ENCODE results near the gene CCDC183. TPM values are rescaled to one million over a fixed set of nuclear protein-coding genes. Genes with fewer than 3 reads are reported as not detected.
"Not testable (repeated sequence)": the region's sequence is repeated elsewhere in the genome, so short reads cannot be mapped to it uniquely, and the experiment has no call there.

CCDC183 gene
- polyA plus RNA-seq, 1 donor from 2014 or later: 5.5 TPM

GRCh38 chr9:136802321-136802720 is 6.2 kb downstream of the CCDC183 start:
- Histone ChIP-seq H3K9ac (ENCODE audit: low read length) (no peak overlapping the region), H3K4me2 (ENCODE audit: low read length) (no peak overlapping the region), H4K20me1 (ENCODE audit: insufficient read depth) (no peaks in the 10 kb centered on the region), H3F3A (ENCODE audit: insufficient read depth, low read length, poor library complexity, severe bottlenecking) (no peaks in the 10 kb centered on the region), H3K36me3 (ENCODE audit: insufficient read depth, low read length) (no peaks in the 10 kb centered on the region), H3K9me3 (ENCODE audit: low read length) (no peaks in the 10 kb centered on the region), H2AFZ (ENCODE audit: low read depth, low read length) (no peak overlapping the region), H3K9me2 (ENCODE audit: insufficient read depth, low read length) (no peaks in the 10 kb centered on the region), H3K79me2 (replicated peaks; ENCODE audit: insufficient read depth, low read length) (no peaks in the 10 kb centered on the region), H3K4me3 (ENCODE audit: low read length) (no peak overlapping the region), H3K27ac (ENCODE audit: low read length) (no peak overlapping the region), H3K27me3 (ENCODE audit: insufficient read depth, low read depth, low read length) (no peaks in the 10 kb centered on the region)
- no peak for TF ChIP-seq POLR2AphosphoS5 (IDR thresholded peaks at IDR 0.05)
- TF ChIP-seq SMC3 (conservative IDR thresholded peaks at IDR 0.05; ENCODE audit: poor library complexity): no peak
- no peak for TF ChIP-seq EZH2 (IDR thresholded peaks at IDR 0.05; ENCODE audit: borderline replicate concordance, insufficient read depth, low read length, poor library complexity, severe bottlenecking)
- no peak for TF ChIP-seq REST (IDR thresholded peaks at IDR 0.05; ENCODE audit: borderline replicate concordance)

- H3K27me3 ChIP-seq (ENCODE audit: insufficient read depth, low read depth, low read length); H3K36me3 ChIP-seq (ENCODE audit: insufficient read depth, low read length); H3K9ac ChIP-seq (ENCODE audit: low read length); H3K4me2 ChIP-seq (ENCODE audit: low read length); H3F3A ChIP-seq (ENCODE audit: insufficient read depth, low read length, poor library complexity, severe bottlenecking); H3K4me3 ChIP-seq (ENCODE audit: low read length); H4K20me1 ChIP-seq (ENCODE audit: insufficient read depth); H2AFZ ChIP-seq (ENCODE audit: low read depth, low read length); H3K27ac ChIP-seq (ENCODE audit: low read length); H3K79me2 ChIP-seq (replicated peaks; ENCODE audit: insufficient read depth, low read length); H3K9me3 ChIP-seq (ENCODE audit: low read length); H3K9me2 ChIP-seq (ENCODE audit: insufficient read depth, low read length): not testable (repeated sequence)
Measured at GRCh38 chr9:136803009-136803550, 6.9 kb downstream of the CCDC183 start.

- no peaks in the 10 kb centered on the region for H3K9me2 ChIP-seq (ENCODE audit: insufficient read depth, low read length)
- no peak overlapping the region for H3K9ac ChIP-seq (ENCODE audit: low read length)
- no peaks in the 10 kb centered on the region for H3K9me3 ChIP-seq (ENCODE audit: low read length)
- H4K20me1 ChIP-seq (ENCODE audit: insufficient read depth): no peaks in the 10 kb centered on the region
- H3K4me3 ChIP-seq (ENCODE audit: low read length): no peak overlapping the region
- no peaks in the 10 kb centered on the region for H3K36me3 ChIP-seq (ENCODE audit: insufficient read depth, low read length)
- H3K27ac ChIP-seq (ENCODE audit: low read length): no peak overlapping the region
- no peak overlapping the region for H2AFZ ChIP-seq (ENCODE audit: low read depth, low read length)
- H3K4me2 ChIP-seq (ENCODE audit: low read length): no peak overlapping the region
- no peaks in the 10 kb centered on the region for H3F3A ChIP-seq (ENCODE audit: insufficient read depth, low read length, poor library complexity, severe bottlenecking)
- peaks cover 4% of the 10 kb centered on the region for H3K79me2 ChIP-seq (replicated peaks; ENCODE audit: insufficient read depth, low read length)
- H3K27me3 ChIP-seq (ENCODE audit: insufficient read depth, low read depth, low read length): no peaks in the 10 kb centered on the region
- TF ChIP-seq EP300 (conservative IDR thresholded peaks at IDR 0.05; ENCODE audit: poor library complexity, severe bottlenecking): no peak
- no peak for TF ChIP-seq TAF1 (IDR thresholded peaks at IDR 0.05; ENCODE audit: low read depth)
- no peak for TF ChIP-seq REST (IDR thresholded peaks at IDR 0.05; ENCODE audit: borderline replicate concordance)
- TF ChIP-seq RAD21 (conservative IDR thresholded peaks at IDR 0.05): no peak
- TF ChIP-seq POLR2AphosphoS5 (IDR thresholded peaks at IDR 0.05): no peak
- TF ChIP-seq CTCF (IDR thresholded peaks at IDR 0.05; ENCODE audit: poor library complexity, severe bottlenecking): no peak
- no peak for TF ChIP-seq SMC3 (conservative IDR thresholded peaks at IDR 0.05; ENCODE audit: poor library complexity)
- TF ChIP-seq MXI1 (conservative IDR thresholded peaks at IDR 0.05; ENCODE audit: poor library complexity, severe bottlenecking): no peak
- no peak for TF ChIP-seq EZH2 (IDR thresholded peaks at IDR 0.05; ENCODE audit: borderline replicate concordance, insufficient read depth, low read length, poor library complexity, severe bottlenecking)
Measured at GRCh38 chr9:136803551-136804508, 7.7 kb downstream of the CCDC183 start.

Data from neural cell (in vitro differentiated cells).